ENCODE measurements around the gene BRINP2. TPM values are rescaled to one million over a fixed set of nuclear protein-coding genes. Genes with fewer than 3 reads are reported as not detected.

The BRINP2 gene
- total and polyA plus RNA-seq, 2 of the 13 experiments (the other 11 are each of a cell fraction or from before 2014, with no cell fraction given) = 0.08 to 0.20 TPM

GRCh38 chr1:177306981-177307380 lies 136.2 kb downstream of the BRINP2 start:
- 0% methylated on average over 1 of the region's 1 CpG for WGBS (ENCODE audit: low lambda C conversion rate)
- Histone ChIP-seq H3K79me2 (ENCODE audit: insufficient read depth, low read length) (no peaks in the 10 kb centered on the region), H2AFZ (ENCODE audit: low read length) (no peak overlapping the region), H3K4me3 (replicated peaks in 1 of 3; ENCODE audit: insufficient read depth in 1 of 3, low read depth in 2 of 3, low read length in 3 of 3) (no peak overlapping the region), H3K36me3 (replicated peaks in 1 of 2; ENCODE audit: control insufficient read depth in 1 of 2, insufficient read depth in 2 of 2, low read length in 2 of 2) (no peaks in the 10 kb centered on the region), H3K4me1 (ENCODE audit: insufficient read depth, low read length) (no peaks in the 10 kb centered on the region), H3K9me3 (ENCODE audit: low read length) (no peaks in the 10 kb centered on the region), H3K27me3 (ENCODE audit: control insufficient read depth in 1 of 2, insufficient read depth in 2 of 2, low read length in 2 of 2) (no peaks in the 10 kb centered on the region), H3K4me2 (ENCODE audit: low read depth, low read length) (no peak overlapping the region), H3K9ac (ENCODE audit: insufficient read depth, low read depth, low read length) (no peak overlapping the region), H4K20me1 (ENCODE audit: insufficient read depth, low read length) (no peaks in the 10 kb centered on the region), H3K27ac (ENCODE audit: extremely low read length, insufficient read depth, low read length) (no peak overlapping the region)
- intact Hi-C loops (cut with micrococcal nuclease; ENCODE audit: unreplicated experiment) = no loop called here
- no peak for DNase-seq (ENCODE audit: low spot score)
- no peak for FAIRE-seq
- ATAC-seq = no peak
- ChIA-PET CTCF (ENCODE audit: low intra/inter-chr PET ratio, low total read pairs) (no interaction called here), POLR2A (no interaction called here)
- BruUV-seq (replicated peaks) = no TSS peak
- in situ Hi-C loops (cut with HindIII; ENCODE audit: extremely low pct_ligation_motif_present, low pct_unique_long_range_greater_than_20kb) = no loop called here
- TF ChIP-seq ZHX2 (IDR thresholded peaks at IDR 0.05; ENCODE audit: low read depth) (no peak), ZHX2 (CRISPR knock-in tag; IDR thresholded peaks at IDR 0.05; ENCODE audit: borderline replicate concordance) (no peak), ZNF574 (CRISPR knock-in tag; IDR thresholded peaks at IDR 0.05) (no peak), NKX3-1 (CRISPR knock-in tag; IDR thresholded peaks at IDR 0.05) (no peak), ZNF720 (CRISPR knock-in tag; IDR thresholded peaks at IDR 0.05) (no peak), ZNF792 (CRISPR knock-in tag; IDR thresholded peaks at IDR 0.05) (no peak), PREB (CRISPR knock-in tag; IDR thresholded peaks at IDR 0.05) (no peak), HES4 (CRISPR knock-in tag; IDR thresholded peaks at IDR 0.05; ENCODE audit: borderline replicate concordance) (no peak), PRMT3 (CRISPR knock-in tag; IDR thresholded peaks at IDR 0.05; ENCODE audit: borderline replicate concordance, low read depth) (no peak), ZNF263 (CRISPR knock-in tag; IDR thresholded peaks at IDR 0.05) (no peak), ZNF724P (CRISPR knock-in tag; IDR thresholded peaks at IDR 0.05; ENCODE audit: borderline replicate concordance) (no peak), TIGD3 (CRISPR knock-in tag; IDR thresholded peaks at IDR 0.05; ENCODE audit: borderline replicate concordance) (no peak), MAFK (conservative IDR thresholded peaks at IDR 0.05 in 1 of 2, IDR thresholded peaks at IDR 0.05 in 1 of 2; ENCODE audit: low read length in 2 of 2) (no peak), ZNF296 (CRISPR knock-in tag; conservative IDR thresholded peaks at IDR 0.05) (no peak), HDAC6 (IDR thresholded peaks at IDR 0.05; ENCODE audit: low read depth, low read length) (no peak)
